A549 (cell line): ENCODE results near the gene CLSTN2. TPM values are rescaled to one million over a fixed set of nuclear protein-coding genes. Genes with fewer than 3 reads are reported as not detected.

Experiments used
- ATAC-seq, 2 experiments: fragments of 200-7000 bp in 1 of 2; fragments of >200 bp in 1 of 2; cut with Nextera tagmentation in 1 of 2; cut with Tn5 transposase in 1 of 2; 3 replicates each; pipeline versions ENCODE4 v1.8.0 to v1.9.1; 2018 to 2020; ENCODE audit warnings: mild to moderate bottlenecking in 1 of 2, moderate library complexity in 1 of 2
- CTCF ChIA-PET: fragments of 300-600 bp; sonication (Branson Sonifier 250); formaldehyde crosslinking; extraction: SDS; loops from one replicate; lab custom pipeline; 2021; ENCODE audit warnings: antibody characterized with exemption, inconsistent platforms; lab: Yijun Ruan, JAX
- POLR2A ChIA-PET: fragments of 350-600 bp; formaldehyde crosslinking; extraction: SDS; loops from one replicate; lab custom pipeline; 2021; ENCODE audit warnings: antibody characterized with exemption, inconsistent platforms; lab: Yijun Ruan, JAX
- DNase-seq, 2 experiments: peaks; one replicate each; pipeline versions ENCODE4 v3.0.0 to v3.0.0-alpha.2; 2011 to 2016; ENCODE audit warnings: low read depth in 1 of 2, low spot score in 1 of 2
- FAIRE-seq: peaks from 2 replicates; lab custom pipeline; 2011; peaks lifted over from hg19 to GRCh38; lab: Jason Lieb, UNC
- H3K27ac ChIP-seq, 2 experiments: fragments of >200 bp; sonication (Bioruptor Twin); formaldehyde crosslinking; 3 replicates each; pipeline ENCODE4 v1.5.1; 2016 to 2017
- H3K4me1 ChIP-seq: fragments of >200 bp; sonication (Bioruptor Twin); formaldehyde crosslinking; 3 replicates; pipeline ENCODE4 v1.6.1; 2016
- H3K4me2 ChIP-seq: fragments of >200 bp; sonication (Bioruptor Twin); formaldehyde crosslinking; 3 replicates; pipeline ENCODE4 v1.6.1; 2016
- H3K4me3 ChIP-seq: fragments of >200 bp; sonication (Bioruptor Twin); formaldehyde crosslinking; 3 replicates; pipeline ENCODE4 v1.5.1; 2016
- H3K9me3 ChIP-seq: fragments of >200 bp; sonication (Bioruptor Twin); formaldehyde crosslinking; 3 replicates; pipeline ENCODE4 v1.6.1; 2016
- ESRRA ChIP-seq: fragments of 150-350 bp; IDR thresholded peaks from 2 replicates; pipeline ENCODE4 v1.6.1; 2014; ENCODE audit warnings: mild to moderate bottlenecking, low read length, borderline replicate concordance
- GATA3 ChIP-seq: IDR thresholded peaks from 2 replicates; pipeline ENCODE4 v1.6.1; 2012; ENCODE audit warnings: borderline replicate concordance
- HOXA7 ChIP-seq: fragments of 250-450 bp; sonication (Bioruptor Pico); IDR thresholded peaks from 2 replicates; pipeline ENCODE4 v1.5.0; 2020; ENCODE audit warnings: mild to moderate bottlenecking, moderate library complexity
- HOXB13 ChIP-seq: fragments of 250-450 bp; sonication (Bioruptor Pico); IDR thresholded peaks from 2 replicates; pipeline ENCODE4 v1.5.0; 2020; ENCODE audit warnings: low read depth, mild to moderate bottlenecking, moderate library complexity
- JUNB ChIP-seq: fragments of >200 bp; sonication (Bioruptor Twin); formaldehyde crosslinking; IDR thresholded peaks from 2 replicates; pipeline ENCODE4 v1.6.1; 2016
- MAFK ChIP-seq: fragments of 450-650 bp; IDR thresholded peaks from 2 replicates; pipeline ENCODE4 v1.6.1; 2014; ENCODE audit not compliant: partially characterized antibody
- MAZ ChIP-seq: fragments of 150-350 bp; IDR thresholded peaks from 2 replicates; pipeline ENCODE4 v1.6.1; 2014; ENCODE audit warnings: antibody characterized with exemption, low read depth, low read length, borderline replicate concordance
- MYC ChIP-seq: IDR thresholded peaks from 2 replicates; pipeline ENCODE4 v1.6.1; 2012; ENCODE audit warnings: mild to moderate bottlenecking, inconsistent platforms, low read length, improper control_type of control experiment, borderline replicate concordance
- PBX3 ChIP-seq: IDR thresholded peaks from 2 replicates; pipeline ENCODE4 v1.6.1; 2012
- PHF8 ChIP-seq: fragments of 200-600 bp; sonication (generic); IDR thresholded peaks from 2 replicates; pipeline ENCODE4 v1.6.1; 2016; ENCODE audit warnings: low read depth, mild to moderate bottlenecking, antibody characterized with exemption, moderate library complexity, borderline replicate concordance
- POLR2A ChIP-seq: IDR thresholded peaks from 2 replicates; pipeline ENCODE4 v1.6.1; 2012; ENCODE audit warnings: mild to moderate bottlenecking, low read length
- RAD21 ChIP-seq, 2 experiments: fragments of >200 bp in 1 of 2; sonication (Bioruptor Twin) in 1 of 2; formaldehyde crosslinking in 1 of 2; IDR thresholded peaks in 1 of 2; conservative IDR thresholded peaks in 1 of 2; 2 replicates in 1 of 2; 3 replicates in 1 of 2; pipeline ENCODE4 v1.6.1; 2012 to 2018; ENCODE audit warnings: inconsistent platforms in 1 of 2
- RARB ChIP-seq: fragments of 250-450 bp; sonication (Bioruptor Pico); IDR thresholded peaks from 2 replicates; pipeline ENCODE4 v1.8.0; 2021; ENCODE audit warnings: mild to moderate bottlenecking, moderate library complexity
- SMC3 ChIP-seq: fragments of >200 bp; sonication (Bioruptor Twin); formaldehyde crosslinking; IDR thresholded peaks from 3 replicates; pipeline ENCODE4 v1.6.1; 2018; ENCODE audit warnings: inconsistent platforms
- SREBF2 ChIP-seq: fragments of 450-650 bp; IDR thresholded peaks from 2 replicates; pipeline ENCODE4 v1.6.1; 2014; ENCODE audit warnings: mild to moderate bottlenecking, moderate library complexity
- TFCP2L1 ChIP-seq: fragments of 250-450 bp; sonication (Bioruptor Pico); IDR thresholded peaks from 2 replicates; pipeline ENCODE4 v1.5.0; 2021; ENCODE audit warnings: mild to moderate bottlenecking
- TP53 ChIP-seq: fragments of 250-450 bp; sonication (Bioruptor Pico); IDR thresholded peaks from 2 replicates; pipeline ENCODE4 v1.5.0; 2021; ENCODE audit warnings: mild to moderate bottlenecking, moderate library complexity
- USF2 ChIP-seq: fragments of 450-650 bp; IDR thresholded peaks from 2 replicates; pipeline ENCODE4 v1.6.1; 2014; ENCODE audit warnings: antibody characterized with exemption
- ZC3H11A ChIP-seq: fragments of 450-650 bp; IDR thresholded peaks from 2 replicates; pipeline ENCODE4 v1.6.1; 2014; ENCODE audit warnings: antibody characterized with exemption, mild to moderate bottlenecking
- ZSCAN20 ChIP-seq: fragments of 250-450 bp; sonication (Bioruptor Pico); IDR thresholded peaks from 2 replicates; pipeline ENCODE4 v1.8.0; 2022; ENCODE audit warnings: mild to moderate bottlenecking, moderate library complexity
- WGBS: methylation state at CpG from one replicate; pipeline ENCODE4 v1.1.6; 2017; ENCODE audit errors: missing lambda C conversion rate; 5-methylcytosine and 5-hydroxymethylcytosine counted together
- polyA plus RNA-seq, 4 experiments: library from polyadenylated mRNA; depleted of rRNA in 3 of 4; stranded (reverse); fragments of >200 nt; fragmentation: RNase III in 1 of 4; extraction: RNeasy Plus Mini Kit Qiagen cat#74134 plus additional on column Dnase treatment in 1 of 4; gene quantifications; 2 replicates in 3 of 4; 3 replicates in 1 of 4; pipeline ENCODE4 v1.2.3, GENCODE V29; 2011 to 2017

CLSTN2 gene
- polyA plus RNA-seq, 2 of the 4 experiments (the other 2 are of a cell fraction) = 0.03 to 0.04 TPM

- ChIA-PET POLR2A (no interaction called here), CTCF (no interaction called here)
- 21% methylated on average over 4 of the region's 4 CpGs for WGBS
- Histone ChIP-seq H3K4me3 (no peak overlapping the region), H3K4me2 (no peak overlapping the region), H3K9me3 (no peaks in the 10 kb centered on the region; the same call in 2 of the 3 replicates)
- FAIRE-seq = no peak
- TF ChIP-seq PHF8 = no peak
- TF ChIP-seq, all 56 proteins: peak for 0
- no peak overlapping the region for H3K27ac ChIP-seq
- no peaks in the 10 kb centered on the region for H3K4me1 ChIP-seq
- ATAC-seq (no peak), DNase-seq (no peak)
Measured at GRCh38 chr3:140536926-140537726, 602.1 kb downstream of the CLSTN2 start.

- DNase-seq (no peak), FAIRE-seq (no peak), ATAC-seq (no peak)
- no peak for TF ChIP-seq ZC3H11A
- TF ChIP-seq MAZ = no peak
- TF ChIP-seq TFCP2L1 = no peak
- TF ChIP-seq SREBF2 = no peak
- no peak for TF ChIP-seq MYC
- no peak for TF ChIP-seq HOXA7 (CRISPR knock-in tag)
- no peak for TF ChIP-seq RAD21 (conservative IDR thresholded peaks at IDR 0.05 in 1 of 2, IDR thresholded peaks at IDR 0.05 in 1 of 2)
- no peak for TF ChIP-seq TP53
- no peak for TF ChIP-seq PBX3
- TF ChIP-seq ESRRA = no peak
- TF ChIP-seq RARB = no peak
- no peak for TF ChIP-seq POLR2A
- no peak for TF ChIP-seq GATA3
- no peak for TF ChIP-seq JUNB
- no peak for TF ChIP-seq ZSCAN20
- no peak for TF ChIP-seq HOXB13 (CRISPR knock-in tag)
- no peak for TF ChIP-seq MAFK
- Histone ChIP-seq H3K27ac (no peak overlapping the region), H3K4me1 (no peaks in the 10 kb centered on the region), H3K4me2 (no peak overlapping the region), H3K4me3 (no peak overlapping the region), H3K9me3 (no peaks in the 10 kb centered on the region; the same call in 2 of the 3 replicates)
- 11% methylated on average over 3 of the region's 3 CpGs for WGBS
- POLR2A ChIA-PET = no interaction called here
- CTCF ChIA-PET = no interaction called here
Measured at GRCh38 chr3:140537727-140538082, 602.7 kb downstream of the CLSTN2 start.

GRCh38 chr3:140540262-140540661, 605.3 kb downstream of the CLSTN2 start:
- CTCF ChIA-PET = no interaction called here
- 54% methylated on average over 4 of the region's 5 CpGs for WGBS
- H3K4me2 ChIP-seq = no peak overlapping the region
- DNase-seq (no peak), FAIRE-seq (no peak), ATAC-seq (no peak)
- no peak overlapping the region for H3K4me3 ChIP-seq
- H3K9me3 ChIP-seq = no peaks in the 10 kb centered on the region; the same call in 2 of the 3 replicates
- H3K27ac ChIP-seq = no peak overlapping the region
- POLR2A ChIA-PET = no interaction called here
- no peak for TF ChIP-seq PHF8
- no peak for TF ChIP-seq USF2
- no peak for TF ChIP-seq SMC3
- H3K4me1 ChIP-seq = no peaks in the 10 kb centered on the region
